T-helper 1 cell treated with Interleukin-12 subunit alpha and Interleukin-12 subunit beta and Interleukin-4 antibody, amounts not matched to agents 30 μg/mL and 1 μg/mL, for 36 hours (primary cell): ENCODE results near the gene PEX7.
"Not testable (repeated sequence)": the region's sequence is repeated elsewhere in the genome, so short reads cannot be mapped to it uniquely, and the experiment has no call there.

Experiments
- H3K27ac Mint-ChIP-seq: one replicate; pipeline ENCODE4 v1.8.0; 2021; ENCODE audit warnings: mild to moderate bottlenecking, mixed read lengths
- H3K27me3 Mint-ChIP-seq: one replicate; pipeline ENCODE4 v1.8.0; 2021; ENCODE audit warnings: low read depth, mixed read lengths
- H3K36me3 Mint-ChIP-seq: one replicate; pipeline ENCODE4 v1.8.0; 2021; ENCODE audit warnings: low read depth, mixed read lengths
- H3K4me1 Mint-ChIP-seq: one replicate; pipeline ENCODE4 v1.8.0; 2021; ENCODE audit warnings: low read depth, mixed read lengths
- H3K4me3 Mint-ChIP-seq: one replicate; pipeline ENCODE4 v1.8.0; 2021; ENCODE audit warnings: mild to moderate bottlenecking, moderate library complexity, mixed read lengths
- H3K9me3 Mint-ChIP-seq: one replicate; pipeline ENCODE4 v1.8.0; 2021; ENCODE audit warnings: mixed read lengths

Gene PEX7

GRCh38 chr6:136784910-136785746 lies 37.3 kb upstream of the PEX7 start:
- H3K4me1 Mint-ChIP-seq: peaks cover 75% of the 10 kb centered on the region

GRCh38 chr6:136786658-136787057 lies 35.7 kb upstream of the PEX7 start:
- H3K27me3 Mint-ChIP-seq: no peaks in the 10 kb centered on the region
- H3K27ac Mint-ChIP-seq: peak overlapping the region; percentile 29
- H3K36me3 Mint-ChIP-seq: peaks cover 45% of the 10 kb centered on the region
- H3K4me3 Mint-ChIP-seq: no peak overlapping the region
- H3K4me1 Mint-ChIP-seq: peaks cover 71% of the 10 kb centered on the region
- no peaks in the 10 kb centered on the region for H3K9me3 Mint-ChIP-seq

More at GRCh38 chr6:136784910-136785746, 37.3 kb upstream of the PEX7 start:
- Mint-ChIP-seq H3K9me3 (no peaks in the 10 kb centered on the region), H3K4me3 (peak overlapping the region; percentile 66), H3K36me3 (peaks cover 44% of the 10 kb centered on the region), H3K27me3 (no peaks in the 10 kb centered on the region), H3K27ac (peak overlapping the region; percentile 84)

GRCh38 chr6:136787726-136788068 lies 34.7 kb upstream of the PEX7 start:
- no peaks in the 10 kb centered on the region for H3K9me3 Mint-ChIP-seq
- no peaks in the 10 kb centered on the region for H3K27me3 Mint-ChIP-seq
- H3K4me3 Mint-ChIP-seq: peak overlapping the region; percentile 99
- peak overlapping the region; percentile 89 for H3K27ac Mint-ChIP-seq
- peaks cover 43% of the 10 kb centered on the region for H3K36me3 Mint-ChIP-seq
- peaks cover 63% of the 10 kb centered on the region for H3K4me1 Mint-ChIP-seq

GRCh38 chr6:136788069-136788902 lies 34.1 kb upstream of the PEX7 start:
- H3K36me3 Mint-ChIP-seq: peaks cover 42% of the 10 kb centered on the region

GRCh38 chr6:136789440-136789839 lies 33.0 kb upstream of the PEX7 start:
- H3K27me3 Mint-ChIP-seq, H3K9me3 Mint-ChIP-seq: not testable (repeated sequence)
- peaks cover 30% of the 10 kb centered on the region for H3K36me3 Mint-ChIP-seq
- H3K4me1 Mint-ChIP-seq: peaks cover 53% of the 10 kb centered on the region
- peak overlapping the region; percentile 77 for H3K27ac Mint-ChIP-seq
- peak overlapping the region; percentile 99 for H3K4me3 Mint-ChIP-seq

More at GRCh38 chr6:136788069-136788902, 34.1 kb upstream of the PEX7 start:
- peak overlapping the region; percentile 89 for H3K27ac Mint-ChIP-seq
- peaks cover 62% of the 10 kb centered on the region for H3K4me1 Mint-ChIP-seq
- no peaks in the 10 kb centered on the region for H3K27me3 Mint-ChIP-seq
- no peaks in the 10 kb centered on the region for H3K9me3 Mint-ChIP-seq
- peak overlapping the region; percentile 99 for H3K4me3 Mint-ChIP-seq

- no peaks in the 10 kb centered on the region for H3K9me3 Mint-ChIP-seq
Measured at GRCh38 chr6:136790411-136791295, 31.7 kb upstream of the PEX7 start.

GRCh38 chr6:136791296-136792094 lies 30.9 kb upstream of the PEX7 start:
- Mint-ChIP-seq H3K9me3 (no peaks in the 10 kb centered on the region), H3K36me3 (peaks cover 19% of the 10 kb centered on the region), H3K27me3 (no peaks in the 10 kb centered on the region), H3K4me1 (peaks cover 37% of the 10 kb centered on the region), H3K4me3 (peak overlapping the region; percentile 99), H3K27ac (peak overlapping the region; percentile 98)

More at GRCh38 chr6:136790411-136791295, 31.7 kb upstream of the PEX7 start:
- Mint-ChIP-seq H3K27me3 (no peaks in the 10 kb centered on the region), H3K27ac (peak overlapping the region; percentile 98), H3K36me3 (peaks cover 19% of the 10 kb centered on the region), H3K4me1 (peaks cover 41% of the 10 kb centered on the region), H3K4me3 (peak overlapping the region; percentile 99)

GRCh38 chr6:136792095-136792409 lies 30.3 kb upstream of the PEX7 start:
- peaks cover 19% of the 10 kb centered on the region for H3K36me3 Mint-ChIP-seq
- no peaks in the 10 kb centered on the region for H3K9me3 Mint-ChIP-seq
- H3K4me3 Mint-ChIP-seq: peak overlapping the region; percentile 99
- peaks cover 34% of the 10 kb centered on the region for H3K4me1 Mint-ChIP-seq
- no peaks in the 10 kb centered on the region for H3K27me3 Mint-ChIP-seq
- no peak overlapping the region for H3K27ac Mint-ChIP-seq

- Mint-ChIP-seq H3K27ac (peak within 1 kb of the TSS; percentile 98), H3K4me3 (peak within 1 kb of the TSS; percentile 99), H3K27me3 (peaks cover 4% of the 10 kb centered on the region), H3K4me1 (peaks cover 28% of the 10 kb centered on the region), H3K9me3 (no peaks in the 10 kb centered on the region), H3K36me3 (peaks cover 18% of the 10 kb centered on the region)
Measured at GRCh38 chr6:136792410-136793262, 29.8 kb upstream of the PEX7 start, which contains the start of gene MAP3K5. Gene MAP3K5, minus strand, starts transcription at chr6:136792477. Its CDS starts 320 bp downstream, at chr6:136792157.

- no peaks in the 10 kb centered on the region for H3K9me3 Mint-ChIP-seq
- H3K4me1 Mint-ChIP-seq: peaks cover 20% of the 10 kb centered on the region
- peak overlapping the region; percentile 97 for H3K4me3 Mint-ChIP-seq
- H3K36me3 Mint-ChIP-seq: peaks cover 13% of the 10 kb centered on the region
- H3K27ac Mint-ChIP-seq: peak overlapping the region; percentile 97
- peaks cover 6% of the 10 kb centered on the region for H3K27me3 Mint-ChIP-seq
Measured at GRCh38 chr6:136793363-136793762, 29.0 kb upstream of the PEX7 start.

- H3K4me1 Mint-ChIP-seq: peaks cover 10% of the 10 kb centered on the region
- no peak overlapping the region for H3K4me3 Mint-ChIP-seq
- H3K27ac Mint-ChIP-seq: no peak overlapping the region
- H3K27me3 Mint-ChIP-seq: peaks cover 12% of the 10 kb centered on the region
- H3K36me3 Mint-ChIP-seq: peaks cover 6% of the 10 kb centered on the region
- H3K9me3 Mint-ChIP-seq: no peaks in the 10 kb centered on the region
Measured at GRCh38 chr6:136795386-136795785, 27.0 kb upstream of the PEX7 start.

GRCh38 chr6:136795996-136796395 lies 26.4 kb upstream of the PEX7 start:
- peaks cover 12% of the 10 kb centered on the region for H3K27me3 Mint-ChIP-seq
- no peaks in the 10 kb centered on the region for H3K9me3 Mint-ChIP-seq
- H3K27ac Mint-ChIP-seq: no peak overlapping the region
- H3K36me3 Mint-ChIP-seq: peaks cover 4% of the 10 kb centered on the region
- H3K4me3 Mint-ChIP-seq: no peak overlapping the region
- peaks cover 10% of the 10 kb centered on the region for H3K4me1 Mint-ChIP-seq

- no peak overlapping the region for H3K4me3 Mint-ChIP-seq
- H3K4me1 Mint-ChIP-seq: peaks cover 5% of the 10 kb centered on the region
- H3K27ac Mint-ChIP-seq: no peak overlapping the region
- H3K27me3 Mint-ChIP-seq: peaks cover 16% of the 10 kb centered on the region
- H3K9me3 Mint-ChIP-seq: no peaks in the 10 kb centered on the region
- H3K36me3 Mint-ChIP-seq: no peaks in the 10 kb centered on the region
Measured at GRCh38 chr6:136798044-136798443, 24.3 kb upstream of the PEX7 start.
